ENCODE results near the gene DCC.

Gene DCC

DNA sequence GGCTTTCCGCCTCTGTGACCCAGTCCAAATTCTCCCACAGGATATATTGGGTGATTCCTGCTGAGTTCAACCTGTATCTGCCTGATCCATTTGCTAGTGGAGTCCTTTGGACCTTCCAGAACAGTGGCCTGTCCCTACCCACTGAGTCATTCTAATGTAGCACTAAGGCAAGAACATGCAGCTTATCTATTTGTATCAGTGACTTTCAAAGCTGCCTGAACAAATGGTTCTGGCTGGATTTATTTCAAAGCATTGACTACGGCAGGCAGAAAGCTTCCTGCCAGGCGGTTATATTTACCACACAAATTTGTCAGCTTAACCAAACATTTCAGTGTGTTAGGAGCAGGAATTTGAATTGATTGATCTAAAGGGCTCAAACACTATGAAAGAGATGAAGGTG is 613.4 kb downstream of the DCC start:
- FAIRE-seq = no peak

GRCh38 chr18:52963481-52963880 is 623.5 kb downstream of the DCC start:
- no peak for FAIRE-seq

DNA sequence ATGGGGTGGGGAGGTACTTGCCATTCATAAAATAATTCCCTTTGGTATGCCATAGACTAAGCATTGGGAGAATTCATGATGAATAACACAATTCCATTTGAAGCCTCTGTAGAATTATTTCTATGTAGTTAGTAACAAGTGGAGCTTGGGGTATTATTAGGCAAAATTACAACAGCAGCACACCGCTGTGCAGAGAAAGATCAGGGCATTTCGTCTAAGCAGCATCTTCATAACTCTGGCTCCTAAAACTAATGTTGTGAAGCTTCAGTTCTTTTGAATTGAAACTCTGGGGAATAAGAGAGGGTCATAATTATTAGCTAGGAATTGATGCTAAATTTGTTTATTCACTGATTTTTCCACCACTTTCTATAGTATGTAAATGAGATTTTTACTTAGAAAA is 630.7 kb downstream of the DCC start:
- FAIRE-seq = no peak

DNA sequence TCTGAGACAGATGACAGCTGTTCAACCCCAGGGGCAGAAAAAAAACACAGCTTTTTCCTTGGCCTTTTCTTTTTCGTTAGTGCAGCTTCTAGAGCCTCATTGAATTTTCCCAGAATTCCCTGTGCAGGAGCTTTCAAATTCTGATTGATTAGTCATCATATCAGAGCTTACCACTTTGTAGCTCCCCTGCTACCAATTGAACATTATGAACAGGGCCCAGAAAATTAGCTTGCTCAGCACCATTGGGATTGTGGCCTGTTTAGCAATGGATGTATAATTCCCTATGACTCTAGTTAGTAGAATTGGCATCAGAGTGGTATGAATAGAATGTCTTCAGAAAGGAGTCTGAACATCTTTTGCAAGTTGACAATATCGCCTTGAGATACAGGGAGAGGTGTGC is 631.1 kb downstream of the DCC start:
- no peak for FAIRE-seq

DNA sequence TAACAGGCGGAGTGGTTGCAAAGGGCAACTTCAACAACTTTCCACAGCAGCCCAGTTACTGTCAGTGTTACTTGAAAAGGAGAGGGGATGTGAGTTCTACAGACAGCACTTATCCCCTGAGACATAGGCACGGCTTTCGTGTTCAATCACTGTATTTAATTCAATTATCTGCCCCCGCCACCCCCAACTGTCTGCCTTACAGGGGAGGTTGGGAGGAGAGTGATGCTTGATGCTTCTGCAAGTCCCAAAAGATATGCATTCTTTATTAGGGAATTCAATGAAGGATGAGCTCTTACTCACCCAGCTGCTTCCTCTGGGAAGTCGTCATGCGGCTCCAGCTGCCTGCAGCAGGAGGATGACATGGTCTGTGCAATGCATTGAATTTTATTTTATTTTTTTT is 639.9 kb downstream of the DCC start:
- FAIRE-seq = no peak

DNA sequence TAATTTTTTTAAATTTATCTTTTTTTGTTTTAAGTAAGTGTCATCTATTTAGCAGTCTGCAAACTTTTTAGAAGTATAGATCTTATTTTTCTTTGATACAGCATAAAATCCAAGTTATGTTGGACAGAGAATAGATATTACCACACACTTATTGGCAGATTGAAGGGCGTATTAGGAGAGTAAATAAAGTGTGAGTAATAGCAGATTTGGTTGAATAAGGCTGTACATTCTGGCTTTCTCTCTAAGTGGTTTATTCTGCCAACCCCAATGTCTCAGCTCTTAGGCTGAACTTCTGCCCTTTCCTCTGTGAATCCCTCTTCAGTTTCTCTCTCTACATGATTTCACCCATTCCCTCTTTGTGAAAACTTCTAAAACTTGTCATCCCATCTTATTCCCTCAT is 651.2 kb downstream of the DCC start:
- no peak for FAIRE-seq

DNA sequence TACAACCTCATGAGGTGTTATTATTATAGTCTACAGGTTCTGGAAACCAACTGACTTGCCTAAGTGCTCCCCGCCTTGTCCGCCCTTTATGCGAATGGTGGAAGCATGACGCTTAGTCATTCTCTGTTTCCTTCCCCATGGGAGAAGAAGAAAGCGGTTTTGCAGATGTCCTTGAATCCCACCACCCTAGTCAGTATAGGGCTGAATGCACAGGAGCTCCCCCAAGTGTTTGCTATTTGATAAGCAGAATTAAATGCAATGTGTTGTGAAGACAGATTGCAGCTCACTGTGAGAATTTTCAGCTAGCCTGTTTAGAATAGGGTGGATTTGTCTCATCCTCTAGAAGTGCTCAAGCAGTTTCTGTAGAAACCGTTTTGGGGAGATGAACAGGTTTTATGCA is 652.0 kb downstream of the DCC start:
- FAIRE-seq = no peak

- no peak for FAIRE-seq
Measured at GRCh38 chr18:52995875-52996274, 655.9 kb downstream of the DCC start.

DNA sequence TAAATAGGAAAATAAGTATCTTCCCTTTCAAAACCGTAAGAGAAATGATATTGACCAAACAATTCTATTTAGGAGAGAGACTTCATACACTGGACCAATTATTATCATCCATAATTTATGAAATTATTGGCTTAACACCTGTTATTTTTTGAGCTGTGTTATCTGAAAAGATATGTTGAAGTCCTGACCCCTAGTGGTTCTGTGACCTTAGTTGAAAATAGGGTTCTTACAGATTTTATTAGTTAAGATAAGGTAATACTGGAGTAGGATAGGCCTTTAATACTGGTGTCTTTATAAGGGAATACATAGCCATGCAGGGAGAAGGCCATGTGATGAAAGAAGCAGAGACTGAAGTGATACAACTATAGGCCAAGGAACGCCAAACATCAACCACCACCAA is 659.6 kb downstream of the DCC start:
- FAIRE-seq = no peak

DNA sequence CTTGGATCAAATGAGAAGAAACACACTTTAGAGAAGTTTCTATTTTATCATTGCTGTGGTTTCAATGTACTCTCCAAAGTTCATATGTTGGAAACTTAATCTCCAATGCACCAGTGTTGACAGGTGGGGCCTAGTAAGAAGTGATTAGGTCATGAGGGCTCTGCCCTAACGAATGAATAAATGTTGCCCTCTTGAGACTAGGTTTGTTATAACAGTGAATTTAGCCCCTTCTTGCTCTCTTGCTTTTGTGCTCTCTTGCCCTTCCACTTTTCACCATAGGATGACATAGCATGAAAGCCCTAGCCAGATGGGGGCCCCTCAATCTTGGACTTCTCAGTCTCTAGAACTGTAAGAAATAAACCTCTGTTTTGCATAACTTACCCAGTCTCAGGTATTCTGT is 664.8 kb downstream of the DCC start:
- no peak for FAIRE-seq

DNA sequence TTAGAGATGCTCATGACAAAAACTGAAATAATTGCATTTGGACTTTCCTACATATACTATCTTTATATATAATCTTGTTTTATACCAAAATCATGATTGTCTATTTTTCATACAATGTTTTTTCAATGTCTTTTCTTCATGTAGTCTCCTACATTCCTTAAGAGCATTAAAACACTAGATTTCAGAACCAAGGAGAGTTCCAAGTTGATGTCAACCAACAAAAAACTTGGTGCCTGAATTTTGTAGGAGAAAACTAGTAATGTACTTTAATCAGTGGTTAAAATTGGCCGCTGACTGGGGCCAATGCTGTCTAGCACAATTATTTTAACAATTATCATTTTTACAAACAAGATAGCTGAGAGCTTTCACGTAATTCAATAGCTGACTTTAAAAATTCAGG is 678.8 kb downstream of the DCC start:
- no peak for FAIRE-seq

DNA sequence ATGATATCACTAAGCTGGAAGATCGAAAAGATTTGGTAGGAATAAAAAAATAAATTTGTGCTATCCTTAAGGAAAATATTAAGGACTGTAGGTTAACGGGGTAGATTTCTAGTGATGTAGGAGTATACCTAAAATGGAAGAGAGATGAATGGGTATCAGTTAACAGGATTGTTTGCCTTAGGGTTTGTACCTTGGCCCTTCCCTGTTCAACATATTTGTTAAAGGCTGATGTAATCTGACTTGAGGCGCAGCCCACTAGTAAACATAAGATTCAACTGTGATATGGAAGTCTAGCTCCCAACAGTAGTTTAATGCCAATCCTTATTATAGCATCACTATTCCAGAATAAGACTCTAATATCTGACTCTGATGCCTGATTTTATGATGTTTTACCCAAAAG is 685.2 kb downstream of the DCC start:
- no peak for FAIRE-seq

DNA sequence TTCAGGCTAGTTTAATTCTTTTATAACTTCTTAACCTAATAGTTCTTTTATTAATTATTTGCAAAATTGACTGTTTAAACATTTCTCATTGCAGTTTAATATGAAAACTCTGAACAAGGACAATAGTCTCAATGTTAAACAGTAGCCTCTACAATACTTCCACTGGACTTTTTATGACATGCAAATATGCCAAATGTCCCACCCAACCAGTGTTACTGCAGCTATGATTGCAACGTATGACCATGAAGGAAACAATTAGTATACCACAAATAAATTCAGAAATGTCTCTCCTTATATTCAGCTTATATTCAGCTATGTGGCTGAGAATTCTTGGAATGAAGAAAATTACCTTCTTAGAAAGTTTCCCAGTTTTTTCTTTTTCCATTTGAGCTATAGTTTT is 688.6 kb downstream of the DCC start:
- FAIRE-seq = no peak

GRCh38 chr18:53033128-53033527 is 693.1 kb downstream of the DCC start:
- no peak for FAIRE-seq

DNA sequence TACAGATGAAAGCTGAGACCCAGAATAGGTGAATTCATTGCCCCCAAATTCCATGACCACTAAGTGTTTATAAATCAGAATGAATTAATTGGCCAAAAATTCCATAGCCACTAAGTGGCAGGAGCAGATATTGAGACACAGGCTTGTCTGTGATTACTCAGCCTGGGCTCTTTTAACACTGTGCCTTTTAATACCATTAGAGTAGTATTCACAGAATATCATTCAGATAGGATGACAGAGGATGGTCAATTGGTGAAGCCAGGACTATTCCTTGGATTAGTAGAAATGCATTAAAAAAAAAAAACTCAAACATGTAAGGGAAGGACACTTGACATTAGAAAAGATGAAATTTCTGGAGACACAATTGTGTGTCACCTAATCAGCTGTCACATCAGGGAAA is 698.6 kb downstream of the DCC start:
- no peak for FAIRE-seq

DNA sequence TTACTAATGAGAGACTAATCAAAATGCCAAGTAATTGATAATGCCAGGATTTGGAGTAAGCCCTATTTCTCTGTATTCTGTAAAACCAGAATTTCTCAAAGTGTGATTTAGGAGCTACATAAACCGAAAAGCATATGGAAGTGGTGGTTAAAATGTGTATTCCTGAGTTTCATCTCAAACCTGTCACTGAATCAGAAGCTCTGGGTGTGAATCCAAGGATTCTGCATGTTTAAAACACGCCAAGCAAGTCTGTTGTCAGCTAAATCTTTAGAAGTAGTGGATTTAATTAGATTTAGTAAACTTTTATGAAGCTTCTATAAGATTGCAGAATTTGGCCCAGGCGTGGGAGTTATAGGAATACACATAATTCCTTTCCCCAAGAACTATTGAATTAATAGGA is 700.3 kb downstream of the DCC start:
- FAIRE-seq = no peak

DNA sequence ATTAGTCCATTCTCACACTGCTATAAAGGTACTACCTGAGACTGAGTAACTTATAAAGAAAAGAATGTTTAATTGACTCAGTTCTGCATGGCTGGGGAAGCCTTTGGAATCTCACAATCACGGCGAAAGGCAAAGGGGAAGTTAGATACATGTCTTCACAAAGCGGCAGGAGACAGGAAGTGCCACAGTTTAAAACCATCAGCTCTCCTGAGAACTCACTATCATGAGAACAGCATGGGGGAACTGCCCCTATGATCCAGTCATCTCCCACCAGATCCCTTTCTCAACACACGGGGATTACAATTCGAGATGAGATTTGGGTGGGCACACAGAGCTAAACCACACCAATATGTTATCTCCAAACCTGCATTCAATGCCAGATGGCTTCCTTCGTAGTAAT is 716.1 kb downstream of the DCC start:
- FAIRE-seq = no peak

DNA sequence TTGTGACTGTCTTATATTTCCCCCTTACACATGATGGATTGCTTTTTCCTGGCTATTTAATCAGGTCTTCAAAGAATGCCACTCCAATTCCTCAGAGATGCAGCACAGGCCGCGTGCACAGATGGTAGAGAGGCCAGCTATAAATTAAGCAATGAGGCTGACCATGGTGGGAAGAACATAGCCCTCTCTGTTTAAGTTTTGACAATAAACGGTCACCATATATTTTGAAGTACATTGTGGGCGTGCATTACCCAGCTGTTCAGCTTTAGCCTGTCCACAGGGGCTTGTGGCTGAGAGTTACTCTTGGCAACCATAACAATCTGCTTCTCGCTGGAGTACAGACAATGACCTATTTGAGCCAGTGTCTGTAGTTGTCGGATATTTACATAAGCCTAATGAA is 730.8 kb downstream of the DCC start:
- FAIRE-seq = no peak

- no peak for FAIRE-seq
Measured at GRCh38 chr18:53080687-53081086, 740.7 kb downstream of the DCC start.

- no peak for FAIRE-seq
Measured at GRCh38 chr18:53093636-53094035, 753.6 kb downstream of the DCC start.

- no peak for FAIRE-seq
Measured at GRCh38 chr18:53101536-53102105, 761.6 kb downstream of the DCC start.

DNA sequence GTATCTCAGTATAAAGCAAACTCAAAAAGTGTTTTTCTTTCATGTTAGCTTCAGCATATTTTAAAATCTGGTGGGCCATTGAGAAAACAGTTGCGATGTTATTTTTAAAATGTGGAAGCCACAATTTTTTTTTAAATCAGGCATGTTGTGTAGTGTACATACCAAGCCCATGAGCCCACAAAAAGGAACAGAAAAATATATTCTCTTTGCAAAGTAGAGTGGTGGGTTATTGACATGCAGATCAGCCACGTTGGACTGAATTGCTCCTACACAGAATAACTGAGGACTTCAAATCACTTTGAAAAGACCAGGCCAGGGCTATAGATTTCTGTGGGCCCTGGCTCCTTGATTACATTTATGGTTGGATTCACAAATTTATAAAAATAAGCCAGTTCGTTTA is 774.4 kb downstream of the DCC start:
- FAIRE-seq = no peak

DNA sequence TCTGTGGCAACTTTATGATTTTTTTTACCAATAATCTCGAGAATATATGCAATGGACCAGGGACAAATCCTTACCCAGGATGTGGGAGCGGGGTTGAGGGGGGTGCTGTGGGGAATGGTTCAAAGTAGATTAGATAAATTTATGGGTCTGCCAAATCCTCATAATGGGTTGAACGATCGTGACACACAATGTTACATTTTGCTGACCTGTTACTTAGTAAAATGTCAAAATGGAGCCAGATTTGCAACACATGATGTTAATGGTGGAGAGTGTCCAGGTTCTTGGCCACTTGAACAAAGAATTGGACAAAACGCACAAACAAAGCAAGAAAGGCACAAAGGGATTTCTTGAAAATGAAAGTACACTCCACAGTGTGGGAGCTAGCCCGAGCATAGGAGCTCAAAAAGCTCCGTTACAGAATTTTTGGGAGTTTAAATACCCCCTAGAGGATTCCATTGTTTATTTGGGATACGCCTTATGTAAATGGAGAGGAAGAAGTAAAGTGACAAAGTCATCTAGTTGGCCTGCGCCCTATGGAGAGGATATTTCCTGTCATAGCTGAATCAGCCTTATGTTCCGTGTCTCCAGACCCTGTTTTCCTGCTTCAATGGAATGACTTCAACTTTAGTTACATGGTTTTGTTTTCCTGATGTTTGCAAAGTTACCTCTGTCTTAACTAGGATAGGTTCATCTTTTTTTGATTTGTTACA is 776.0 kb downstream of the DCC start:
- FAIRE-seq = no peak

GRCh38 chr18:53117851-53118250 is 777.9 kb downstream of the DCC start:
- FAIRE-seq = no peak

DNA sequence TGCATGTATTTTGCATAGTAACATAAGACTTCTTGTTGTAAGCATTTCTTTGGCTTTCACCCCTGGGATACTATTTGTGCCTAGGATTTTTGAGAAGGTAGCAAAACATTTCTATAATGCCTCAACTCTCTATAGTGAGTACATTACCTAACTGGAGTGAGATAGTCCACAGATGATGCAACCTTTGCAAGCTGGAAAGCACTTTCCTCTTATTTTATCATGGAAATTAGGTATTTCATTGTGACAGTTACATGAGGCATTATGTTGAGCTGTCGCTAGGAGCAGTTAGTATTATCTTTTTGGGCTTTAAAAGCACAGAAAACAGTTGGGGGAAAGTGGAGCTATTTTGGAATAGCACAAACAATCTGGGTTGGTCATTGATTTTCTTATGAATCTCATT is 786.2 kb downstream of the DCC start:
- no peak for FAIRE-seq

Measured in TTC549 (cell line).